ENCODE data around the gene ITPRIPL1.

ITPRIPL1 gene

DNA sequence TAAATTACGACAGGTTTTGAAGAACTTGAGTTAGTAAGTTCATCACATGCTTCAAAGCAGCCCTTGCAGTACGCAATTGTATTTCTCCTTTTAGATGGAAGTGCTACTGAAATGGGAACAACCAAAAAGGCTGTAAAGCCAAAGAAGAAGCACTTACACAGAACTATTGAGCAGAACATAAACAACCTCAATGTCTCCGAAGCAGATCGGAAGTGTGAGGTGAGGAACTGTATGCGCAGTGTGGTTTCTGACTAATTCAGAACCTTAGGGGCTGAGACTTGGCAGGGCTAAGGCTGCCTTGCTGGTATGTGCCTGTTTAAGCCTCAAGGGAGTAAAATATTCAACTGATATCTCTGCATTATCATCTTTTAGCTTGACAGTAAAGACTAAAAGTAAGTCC lies 18.9 kb downstream of the ITPRIPL1 start:
- no peak overlapping the region for H3K4me2 ChIP-seq (ENCODE audit: low read length)
- no peaks in the 10 kb centered on the region; the same call in 1 of the 2 replicates for H4K20me1 ChIP-seq (ENCODE audit: control insufficient read depth, insufficient read depth, low read depth, low read length)
- TF ChIP-seq, protein P1, sequence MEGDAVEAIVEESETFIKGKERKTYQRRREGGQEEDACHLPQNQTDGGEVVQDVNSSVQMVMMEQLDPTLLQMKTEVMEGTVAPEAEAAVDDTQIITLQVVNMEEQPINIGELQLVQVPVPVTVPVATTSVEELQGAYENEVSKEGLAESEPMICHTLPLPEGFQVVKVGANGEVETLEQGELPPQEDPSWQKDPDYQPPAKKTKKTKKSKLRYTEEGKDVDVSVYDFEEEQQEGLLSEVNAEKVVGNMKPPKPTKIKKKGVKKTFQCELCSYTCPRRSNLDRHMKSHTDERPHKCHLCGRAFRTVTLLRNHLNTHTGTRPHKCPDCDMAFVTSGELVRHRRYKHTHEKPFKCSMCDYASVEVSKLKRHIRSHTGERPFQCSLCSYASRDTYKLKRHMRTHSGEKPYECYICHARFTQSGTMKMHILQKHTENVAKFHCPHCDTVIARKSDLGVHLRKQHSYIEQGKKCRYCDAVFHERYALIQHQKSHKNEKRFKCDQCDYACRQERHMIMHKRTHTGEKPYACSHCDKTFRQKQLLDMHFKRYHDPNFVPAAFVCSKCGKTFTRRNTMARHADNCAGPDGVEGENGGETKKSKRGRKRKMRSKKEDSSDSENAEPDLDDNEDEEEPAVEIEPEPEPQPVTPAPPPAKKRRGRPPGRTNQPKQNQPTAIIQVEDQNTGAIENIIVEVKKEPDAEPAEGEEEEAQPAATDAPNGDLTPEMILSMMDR (IDR thresholded peaks at IDR 0.05; ENCODE audit: low read depth, low read length, poor library complexity, severe bottlenecking): no peak
- no peak for TF ChIP-seq EZH2phosphoT487 (IDR thresholded peaks at IDR 0.05; ENCODE audit: borderline replicate concordance, low read length)
- H3K27me3 ChIP-seq (ENCODE audit: control insufficient read depth, low read length): no peaks in the 10 kb centered on the region
- no peaks in the 10 kb centered on the region for H3K9me2 ChIP-seq (replicated peaks; ENCODE audit: control insufficient read depth, low read length)
- H3F3A ChIP-seq (ENCODE audit: control insufficient read depth, insufficient read depth): no peaks in the 10 kb centered on the region
- H3K4me1 ChIP-seq (ENCODE audit: control insufficient read depth, low read length): peaks cover 10% of the 10 kb centered on the region; the same call in 1 of the 2 replicates
- no peak overlapping the region for H3K4me3 ChIP-seq (ENCODE audit: low read length)
- H3K9me3 ChIP-seq (ENCODE audit: control insufficient read depth, insufficient read depth, low read length): no peaks in the 10 kb centered on the region
- H3K79me2 ChIP-seq (ENCODE audit: control insufficient read depth, low read length): peaks cover 72% of the 10 kb centered on the region
- peaks cover 96% of the 10 kb centered on the region for H3K36me3 ChIP-seq (ENCODE audit: control insufficient read depth, low read length)
- H3K27ac ChIP-seq (ENCODE audit: low read depth, low read length): no peak overlapping the region

DNA sequence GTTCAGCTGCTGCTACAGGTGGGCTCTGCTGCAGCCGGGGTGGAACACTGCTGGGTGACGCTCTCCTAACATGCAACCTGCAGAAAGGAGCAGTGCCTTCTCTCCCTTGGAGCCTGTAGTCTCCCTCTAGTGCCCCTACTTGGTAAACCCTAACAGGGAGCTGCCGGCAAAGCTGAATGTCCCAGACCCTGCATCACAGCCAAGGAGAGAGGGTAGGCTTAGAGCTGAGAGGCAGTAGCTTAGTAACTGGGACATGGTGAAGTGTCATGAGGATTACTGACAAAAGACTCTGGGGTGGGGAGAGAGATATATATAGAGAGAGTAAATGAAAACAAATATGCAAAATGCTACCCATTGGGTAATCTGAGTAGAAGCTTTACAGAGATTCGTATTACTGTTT lies 20.3 kb downstream of the ITPRIPL1 start:
- Histone ChIP-seq H3K79me2 (ENCODE audit: control insufficient read depth, low read length) (peaks cover 58% of the 10 kb centered on the region), H3K4me1 (ENCODE audit: control insufficient read depth, low read length) (peaks cover 10% of the 10 kb centered on the region; the same call in 1 of the 2 replicates), H3K9me2 (replicated peaks; ENCODE audit: control insufficient read depth, low read length) (no peaks in the 10 kb centered on the region), H3K36me3 (ENCODE audit: control insufficient read depth, low read length) (peaks cover 98% of the 10 kb centered on the region), H3K4me2 (ENCODE audit: low read length) (no peak overlapping the region), H4K20me1 (ENCODE audit: control insufficient read depth, insufficient read depth, low read depth, low read length) (no peaks in the 10 kb centered on the region; the same call in 1 of the 2 replicates), H3K4me3 (ENCODE audit: low read length) (no peak overlapping the region), H3K27me3 (ENCODE audit: control insufficient read depth, low read length) (no peaks in the 10 kb centered on the region), H3K27ac (ENCODE audit: low read depth, low read length) (no peak overlapping the region), H3K9me3 (ENCODE audit: control insufficient read depth, insufficient read depth, low read length) (no peaks in the 10 kb centered on the region), H3F3A (ENCODE audit: control insufficient read depth, insufficient read depth) (no peaks in the 10 kb centered on the region)
- TF ChIP-seq EZH2phosphoT487 (IDR thresholded peaks at IDR 0.05; ENCODE audit: borderline replicate concordance, low read length): no peak
- TF ChIP-seq, protein P1 (IDR thresholded peaks at IDR 0.05; ENCODE audit: low read depth, low read length, poor library complexity, severe bottlenecking): peak; percentile 19

DNA sequence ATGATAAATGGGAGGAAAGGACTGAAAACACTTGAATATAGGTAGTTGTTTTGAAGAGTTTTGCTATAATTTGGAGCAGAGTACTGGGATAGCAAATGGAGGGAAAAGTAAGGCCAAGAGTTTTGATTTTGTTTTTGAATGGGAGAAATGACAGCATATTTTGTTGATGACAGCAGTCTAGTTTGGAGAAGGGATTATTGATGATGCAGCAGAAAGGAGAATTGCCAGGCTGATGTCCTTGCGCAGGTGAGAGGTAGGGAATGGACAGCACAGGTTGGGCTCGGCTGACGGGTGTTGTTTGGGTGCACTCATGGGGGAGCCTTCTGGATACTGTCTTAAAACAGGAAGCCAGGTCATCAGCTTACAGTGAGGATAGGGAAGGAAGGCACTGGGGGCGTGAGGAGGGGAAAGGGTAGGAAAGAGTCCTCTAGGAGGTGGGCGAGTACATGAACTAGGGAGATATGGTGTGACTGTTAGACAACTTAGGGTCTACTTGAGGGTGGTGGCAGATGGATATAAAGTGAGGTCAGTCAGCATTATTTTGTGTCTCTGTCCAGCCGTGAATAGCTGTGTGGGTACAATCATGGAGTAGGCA lies 20.8 kb downstream of the ITPRIPL1 start:
- H3K4me2 ChIP-seq (ENCODE audit: low read length): no peak overlapping the region
- peaks cover 98% of the 10 kb centered on the region for H3K36me3 ChIP-seq (ENCODE audit: control insufficient read depth, low read length)
- H3K4me3 ChIP-seq (ENCODE audit: low read length): no peak overlapping the region
- H3K79me2 ChIP-seq (ENCODE audit: control insufficient read depth, low read length): peaks cover 53% of the 10 kb centered on the region
- peaks cover 10% of the 10 kb centered on the region; the same call in 1 of the 2 replicates for H3K4me1 ChIP-seq (ENCODE audit: control insufficient read depth, low read length)
- no peaks in the 10 kb centered on the region for H3F3A ChIP-seq (ENCODE audit: control insufficient read depth, insufficient read depth)
- H3K9me3 ChIP-seq (ENCODE audit: control insufficient read depth, insufficient read depth, low read length): no peaks in the 10 kb centered on the region
- no peaks in the 10 kb centered on the region for H3K27me3 ChIP-seq (ENCODE audit: control insufficient read depth, low read length)
- TF ChIP-seq EZH2phosphoT487 (IDR thresholded peaks at IDR 0.05; ENCODE audit: borderline replicate concordance, low read length): no peak
- TF ChIP-seq, protein P1 (IDR thresholded peaks at IDR 0.05; ENCODE audit: low read depth, low read length, poor library complexity, severe bottlenecking): no peak
- no peaks in the 10 kb centered on the region for H3K9me2 ChIP-seq (replicated peaks; ENCODE audit: control insufficient read depth, low read length)
- H3K27ac ChIP-seq (ENCODE audit: low read depth, low read length): no peak overlapping the region
- H4K20me1 ChIP-seq (ENCODE audit: control insufficient read depth, insufficient read depth, low read depth, low read length): no peaks in the 10 kb centered on the region; the same call in 1 of the 2 replicates

All from DOHH2 (cell line).